GM12878 (cell line): ENCODE data around the gene CAVIN4. TPM values are rescaled to one million over a fixed set of nuclear protein-coding genes. Genes with fewer than 3 reads are reported as not detected.

Experiments
- ATAC-seq: fragments of 200-7000 bp; cut with Tn5 transposase; 3 replicates; pipeline ENCODE4 v1.9.1; 2020; ENCODE audit warnings: mild to moderate bottlenecking, moderate library complexity
- BruUV-seq: library from RNA; stranded (reverse); fragments of 400-500 nt; replicated peaks from 2 replicates; lab custom pipeline; 2021; lab: Mats Ljungman, UMichigan
- CTCF ChIA-PET: fragments of 300-600 bp; sonication (Branson Sonifier 250); formaldehyde crosslinking; extraction: SDS; loops from one replicate; lab custom pipeline; 2021; ENCODE audit warnings: inconsistent platforms; lab: Yijun Ruan, JAX
- POLR2A ChIA-PET: fragments of 350-600 bp; formaldehyde crosslinking; extraction: SDS; loops from one replicate; lab custom pipeline; 2021; ENCODE audit warnings: inconsistent platforms; lab: Charles Lee
- RAD21 ChIA-PET: fragments of 300-600 bp; sonication (Branson Sonifier 250); formaldehyde crosslinking; loops from one replicate; lab custom pipeline; 2023; ENCODE audit warnings: antibody characterized with exemption; ENCODE audit not compliant: unreplicated experiment; lab: Charles Lee
- SMC1A ChIA-PET: fragments of 300-600 bp; sonication (Branson Sonifier 250); formaldehyde crosslinking; loops from one replicate; lab custom pipeline; 2023; ENCODE audit not compliant: unreplicated experiment, uncharacterized antibody; lab: Charles Lee
- DNase-seq: peaks from one replicate; pipeline ENCODE4 v3.0.0-alpha.2; 2011; ENCODE audit warnings: low read depth, low spot score
- FAIRE-seq: peaks from 3 replicates; lab custom pipeline; 2011; peaks lifted over from hg19 to GRCh38; lab: Jason Lieb, UNC
- H2AFZ ChIP-seq: 2 replicates; pipeline ENCODE4 v1.6.0; 2011; ENCODE audit warnings: low read depth, low read length, control low read depth; ENCODE audit not compliant: control insufficient read depth
- H3K27ac ChIP-seq: 2 replicates; pipeline ENCODE4 v1.5.1; 2011; ENCODE audit warnings: control low read depth; ENCODE audit not compliant: control insufficient read depth, insufficient read depth
- H3K27me3 ChIP-seq, 2 experiments: replicated peaks in 1 of 2; 2 replicates each; pipeline versions ENCODE4 v1.6.0 to v1.6.1; 2011; ENCODE audit warnings: low read length in 1 of 2; ENCODE audit not compliant: control insufficient read depth in 2 of 2, insufficient read depth in 2 of 2
- H3K36me3 ChIP-seq, 2 experiments: 2 replicates each; pipeline ENCODE4 v1.5.1; 2011; ENCODE audit warnings: low read length in 1 of 2; ENCODE audit not compliant: control insufficient read depth in 2 of 2, insufficient read depth in 2 of 2
- H3K4me1 ChIP-seq: 2 replicates; pipeline ENCODE4 v1.6.1; 2011; ENCODE audit warnings: mild to moderate bottlenecking, low read length, moderate library complexity, mixed read lengths; ENCODE audit not compliant: control insufficient read depth, insufficient read depth
- H3K4me2 ChIP-seq: 2 replicates; pipeline ENCODE4 v1.6.0; 2011; ENCODE audit warnings: control low read depth; ENCODE audit not compliant: control insufficient read depth, insufficient read depth
- H3K4me3 ChIP-seq: fragments of 200-600 bp; sonication (generic); 2 replicates; pipeline ENCODE4 v1.5.1; 2016
- H3K79me2 ChIP-seq: 2 replicates; pipeline ENCODE4 v1.6.0; 2011; ENCODE audit warnings: low read length; ENCODE audit not compliant: control insufficient read depth, insufficient read depth
- H3K9ac ChIP-seq: 2 replicates; pipeline ENCODE4 v1.8.0; 2011; ENCODE audit warnings: low read length, control low read depth, mixed read lengths; ENCODE audit not compliant: control insufficient read depth, insufficient read depth
- H3K9me3 ChIP-seq: replicated peaks from 3 replicates; pipeline ENCODE4 v1.5.1; 2011; ENCODE audit warnings: mild to moderate bottlenecking, low read length; ENCODE audit not compliant: control insufficient read depth, insufficient read depth
- H4K20me1 ChIP-seq: 2 replicates; pipeline ENCODE4 v1.6.0; 2011; ENCODE audit not compliant: control insufficient read depth, insufficient read depth
- BHLHE40 ChIP-seq, 2 experiments: fragments of 450-650 bp in 1 of 2; IDR thresholded peaks; 2 replicates each; pipeline ENCODE4 v1.6.1; 2011 to 2017; ENCODE audit warnings: low read depth in 2 of 2, borderline replicate concordance in 1 of 2, improper control_type of control experiment in 1 of 2, low read length in 1 of 2, mild to moderate bottlenecking in 1 of 2
- EP300 ChIP-seq, 2 experiments: fragments of 150-350 bp in 1 of 2; IDR thresholded peaks; 2 replicates each; pipeline ENCODE4 v1.6.1; 2011 to 2012; ENCODE audit warnings: low read depth in 2 of 2, low read length in 2 of 2, borderline replicate concordance in 1 of 2, improper control_type of control experiment in 1 of 2, inconsistent platforms in 1 of 2; ENCODE audit not compliant: control insufficient read depth in 1 of 2
- ETV6 ChIP-seq, 2 experiments: fragments of 450-650 bp in 1 of 2; IDR thresholded peaks in 1 of 2; conservative IDR thresholded peaks in 1 of 2; 2 replicates each; pipeline ENCODE4 v1.6.1; 2014; ENCODE audit warnings: antibody characterized with exemption in 1 of 2, borderline replicate concordance in 1 of 2, low read depth in 1 of 2, mild to moderate bottlenecking in 1 of 2, moderate library complexity in 1 of 2
- FOS ChIP-seq: IDR thresholded peaks from 3 replicates; pipeline ENCODE4 v1.6.1; 2011; ENCODE audit warnings: borderline replicate concordance; ENCODE audit not compliant: insufficient read length; ENCODE audit errors: extremely low read depth
- GABPA ChIP-seq: IDR thresholded peaks from 2 replicates; pipeline ENCODE4 v1.6.1; 2014; ENCODE audit warnings: antibody characterized with exemption, low read depth, mild to moderate bottlenecking, inconsistent platforms
- JUND ChIP-seq: IDR thresholded peaks from 2 replicates; pipeline ENCODE4 v1.6.1; 2012; ENCODE audit warnings: low read depth, mild to moderate bottlenecking, low read length, improper control_type of control experiment, moderate library complexity
- KAT2A ChIP-seq: conservative IDR thresholded peaks from 2 replicates; pipeline ENCODE4 v1.6.1; 2011; ENCODE audit warnings: low read depth, low read length; ENCODE audit not compliant: control insufficient read depth
- MYB ChIP-seq: fragments of 150-350 bp; IDR thresholded peaks from 2 replicates; pipeline ENCODE4 v1.6.1; 2014; ENCODE audit warnings: mild to moderate bottlenecking, low read depth, low read length, borderline replicate concordance
- PML ChIP-seq: IDR thresholded peaks from 2 replicates; pipeline ENCODE4 v1.6.1; 2012; ENCODE audit warnings: low read length, inconsistent platforms
- POLR2A ChIP-seq: IDR thresholded peaks from 2 replicates; pipeline ENCODE4 v1.6.1; 2011; ENCODE audit warnings: low read depth, mild to moderate bottlenecking, low read length
- STAT3 ChIP-seq: IDR thresholded peaks from 2 replicates; pipeline ENCODE4 v1.6.1; 2011; ENCODE audit warnings: low read depth, low read length, improper control_type of control experiment
- TBL1XR1 ChIP-seq: IDR thresholded peaks from 2 replicates; pipeline ENCODE4 v1.6.1; 2012; ENCODE audit warnings: low read depth, low read length, improper control_type of control experiment
- ZSCAN29 ChIP-seq: fragments of 450-650 bp; IDR thresholded peaks from 2 replicates; pipeline ENCODE4 v1.6.1; 2017; ENCODE audit warnings: mild to moderate bottlenecking, moderate library complexity
- WGBS: methylation state at CpG from one replicate; pipeline ENCODE4 v1.1.6; 2016; ENCODE audit warnings: low lambda C conversion rate; ENCODE audit not compliant: insufficient replicate concordance, insufficient coverage; ENCODE audit errors: missing lambda C conversion rate; 5-methylcytosine and 5-hydroxymethylcytosine counted together
- in situ Hi-C: fragments of 300-500 bp; cut with MboI; formaldehyde crosslinking; loops from 9 replicates; pipeline ENCODE4 v1.14.3; 2018; ENCODE audit warnings: mixed read lengths
- intact Hi-C: fragments of 100-400 bp; cut with micrococcal nuclease; formaldehyde crosslinking; loops from one replicate; pipeline ENCODE4 v1.14.2; 2022; ENCODE audit not compliant: unreplicated experiment
- polyA plus RNA-seq, 11 experiments: library from polyadenylated mRNA; depleted of rRNA in 4 of 11; unstranded in 6 of 11; stranded (reverse) in 5 of 11; fragments of >200 nt; fragmentation: Nextera tagmentation in 4 of 11; fragmentation: Illumina TruSeq in 1 of 11; extraction: Ambion mirVana in 4 of 11; extraction: Trizol in 1 of 11; gene quantifications; 1 replicate in 1 of 11; 2 replicates in 10 of 11; pipeline versions ENCODE4 v1.2.1 to v1.2.3, GENCODE V29; 2011 to 2016; ENCODE audit warnings: inconsistent platforms in 2 of 11, missing spikeins in 2 of 11, low read depth in 1 of 11
- total RNA-seq, 4 experiments: library from RNA; depleted of rRNA in 3 of 4; stranded (reverse); fragments of >200 nt in 3 of 4; fragmentation: Illumina TruSeq in 1 of 4; extraction: Trizol in 1 of 4; gene quantifications; 2 replicates each; pipeline versions ENCODE4 v1.2.1 to v1.2.3, GENCODE V29; 2013 to 2021

Gene CAVIN4
- total and polyA plus RNA-seq, 10 of the 15 experiments (the other 5 are each of a cell fraction or from before 2014, with no cell fraction given), result 0.04 to 0.13 (median 0.08) TPM; not detected in 3

DNA sequence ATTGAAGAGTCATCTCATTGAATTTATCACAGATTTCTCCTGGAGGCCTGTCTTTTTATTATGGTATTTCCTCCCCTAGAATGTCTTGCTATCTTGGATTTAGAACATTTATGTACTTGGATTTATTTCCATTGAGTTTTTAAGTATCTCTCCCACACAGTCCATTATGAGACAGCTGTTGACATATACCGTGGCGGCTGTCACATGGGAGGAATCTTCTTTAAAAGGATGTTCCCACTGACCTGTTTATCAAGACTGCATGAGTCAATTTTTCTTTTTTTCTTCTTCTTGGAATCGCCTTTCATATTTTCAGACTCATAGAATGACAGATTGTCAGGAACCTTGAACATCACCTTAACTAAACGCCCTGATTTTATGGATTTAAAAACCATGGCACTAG is 2.9 kb upstream of the CAVIN4 start (continued):
- TF ChIP-seq ETV6 (conservative IDR thresholded peaks at IDR 0.05 in 1 of 2, IDR thresholded peaks at IDR 0.05 in 1 of 2; ENCODE audit: borderline replicate concordance in 1 of 2, low read depth in 1 of 2) (no peak), TBL1XR1 (no peak), FOS (no peak), ZSCAN29 (no peak), KAT2A (no peak)
- TF ChIP-seq, all 136 proteins: peak for 0

DNA sequence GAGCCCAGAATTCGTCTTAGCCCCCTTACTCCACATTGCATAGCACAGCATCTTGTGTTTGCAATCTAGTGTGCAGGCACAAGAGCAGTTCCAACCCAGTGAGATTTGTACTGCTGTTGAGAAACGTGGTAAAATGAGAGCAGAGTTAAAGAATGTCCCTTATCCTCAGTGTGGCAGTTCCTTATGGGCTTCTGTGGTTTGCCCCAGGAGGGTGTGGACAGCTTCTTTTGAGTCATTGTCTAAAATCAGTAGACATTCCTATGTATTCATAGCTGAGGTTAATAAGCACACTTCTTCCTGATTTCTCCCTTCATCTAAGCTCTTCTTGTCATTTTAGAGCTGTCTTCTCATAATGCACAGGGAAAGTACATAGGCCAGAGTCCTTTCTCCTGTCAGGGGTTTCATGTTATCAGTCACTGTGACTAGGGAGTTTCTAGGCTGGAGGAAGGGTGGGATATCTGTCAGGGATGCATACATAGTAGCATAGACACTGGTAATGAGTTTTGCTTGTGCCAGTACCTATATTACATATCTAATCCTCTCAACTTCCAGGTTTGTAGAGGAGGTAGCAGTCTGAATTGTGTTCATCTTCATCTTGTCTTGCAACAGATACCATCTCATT is 2.0 kb upstream of the CAVIN4 start:
- ATAC-seq (no peak), DNase-seq (no peak), FAIRE-seq (no peak)
- POLR2A ChIA-PET, result no interaction called here
- BruUV-seq, result no TSS peak
- no peak overlapping the region for H3K4me2 ChIP-seq
- RAD21 ChIA-PET, result no interaction called here
- H3K9me3 ChIP-seq, result no peaks in the 10 kb centered on the region
- H3K27ac ChIP-seq, result no peak overlapping the region
- H3K27me3 ChIP-seq, result no peaks in the 10 kb centered on the region
- no peaks in the 10 kb centered on the region for H3K79me2 ChIP-seq
- SMC1A ChIA-PET, result no interaction called here
- intact Hi-C loops (no loop called here), in situ Hi-C loops (loop anchor here (25.0 kb wide), 1 partner anchor 564 kb away; no protein-coding TSS in a partner anchor)
- H3K4me3 ChIP-seq, result no peak overlapping the region
- no peak overlapping the region for H2AFZ ChIP-seq
- CTCF ChIA-PET, result interaction anchor here (1.4 kb wide), 1 partner anchor 24 kb away, joined by 4 read pairs; no protein-coding TSS in a partner anchor
- no peaks in the 10 kb centered on the region for H3K4me1 ChIP-seq
- H3K9ac ChIP-seq, result no peak overlapping the region
- no peaks in the 10 kb centered on the region for H3K36me3 ChIP-seq
- H4K20me1 ChIP-seq, result no peaks in the 10 kb centered on the region
- 6% methylated on average over 2 of the region's 2 CpGs for WGBS
- no peak for TF ChIP-seq PML
- no peak for TF ChIP-seq JUND
- TF ChIP-seq MYB, result no peak
- no peak for TF ChIP-seq POLR2A
- TF ChIP-seq BHLHE40 (IDR thresholded peaks at IDR 0.05; ENCODE audit: borderline replicate concordance in 1 of 2, low read depth in 2 of 2, low read length in 1 of 2), result no peak
- no peak for TF ChIP-seq GABPA
- no peak for TF ChIP-seq EP300 (IDR thresholded peaks at IDR 0.05; ENCODE audit: borderline replicate concordance in 1 of 2, control insufficient read depth in 1 of 2, low read depth in 2 of 2, low read length in 2 of 2)
- no peak for TF ChIP-seq STAT3
